HCT116 (cell line): Measurements from ENCODE around the gene PON1. TPM values are rescaled to one million over a fixed set of nuclear protein-coding genes. Genes with fewer than 3 reads are reported as not detected.

Source experiments
- ATAC-seq: fragments of 200-7000 bp; cut with Tn5 transposase; 2 replicates; pipeline ENCODE4 v1.9.1; 2020; ENCODE audit warnings: mild to moderate bottlenecking, moderate library complexity
- BruUV-seq: library from RNA; stranded (reverse); fragments of 400-500 nt; replicated peaks from 2 replicates; lab custom pipeline; 2021; lab: Mats Ljungman, UMichigan
- CTCF ChIA-PET: fragments of 300-600 bp; sonication (Branson Sonifier 250); formaldehyde crosslinking; loops from one replicate; lab custom pipeline; 2021; ENCODE audit warnings: antibody characterized with exemption; lab: Charles Lee
- POLR2A ChIA-PET: fragments of 300-600, 350-600 bp; sonication (Branson Sonifier 250); formaldehyde crosslinking; loops from one replicate; lab custom pipeline; 2021; ENCODE audit warnings: antibody characterized with exemption; lab: Charles Lee
- RAD21 ChIA-PET, 2 experiments: fragments of 300-600 bp; sonication (Branson Sonifier 250); formaldehyde crosslinking; loops; one replicate each; lab custom pipeline; 2023; ENCODE audit warnings: low total read pairs in 2 of 2; ENCODE audit not compliant: uncharacterized antibody in 2 of 2, unreplicated experiment in 2 of 2, low non-redundant PET in 1 of 2; lab: Charles Lee
- DNase-seq: peaks from one replicate; pipeline ENCODE4 v3.0.0-alpha.2; 2010; ENCODE audit warnings: low read depth, low spot score
- H2AFZ ChIP-seq: fragments of 200-600 bp; shearing (Covaris generic), sonication (generic); 2 replicates; pipeline ENCODE4 v1.6.1; 2017; ENCODE audit warnings: low read depth, mixed run types, mixed read lengths, antibody characterized with exemption, low read length; ENCODE audit not compliant: poor library complexity, severe bottlenecking
- H3K27ac ChIP-seq: 2 replicates; pipeline ENCODE4 v1.5.1; 2012; ENCODE audit warnings: low read depth, low read length
- H3K27me3 ChIP-seq: fragments of 200-600 bp; sonication (generic); 2 replicates; pipeline ENCODE4 v1.6.1; 2016; ENCODE audit warnings: mixed run types, low read length, mixed read lengths; ENCODE audit not compliant: insufficient read depth
- H3K36me3 ChIP-seq, 2 experiments: fragments of 200-500 bp in 1 of 2; fragments of 200-600 bp in 1 of 2; sonication (Bioruptor generic) in 1 of 2; sonication (generic) in 1 of 2; 2 replicates each; pipeline versions ENCODE4 v1.5.1 to v1.6.1; 2014 to 2016; ENCODE audit warnings: low read length in 2 of 2, inconsistent platforms in 1 of 2, mixed read lengths in 1 of 2, mixed run types in 1 of 2; ENCODE audit not compliant: insufficient read depth in 2 of 2, control insufficient read depth in 1 of 2
- H3K4me1 ChIP-seq, 2 experiments: fragments of 200-600 bp in 1 of 2; sonication (generic) in 1 of 2; 2 replicates each; pipeline versions ENCODE4 v1.5.1 to v1.6.1; 2012 to 2017; ENCODE audit warnings: low read length in 2 of 2, inconsistent platforms in 1 of 2, mild to moderate bottlenecking in 1 of 2, mixed read lengths in 1 of 2, mixed run types in 1 of 2, moderate library complexity in 1 of 2; ENCODE audit not compliant: insufficient read depth in 2 of 2, control insufficient read depth in 1 of 2
- H3K4me2 ChIP-seq: fragments of 200-600 bp; sonication (generic); 2 replicates; pipeline ENCODE4 v1.6.1; 2017; ENCODE audit warnings: mixed run types, low read length, mixed read lengths
- H3K4me3 ChIP-seq, 2 experiments: fragments of 200-600 bp in 1 of 2; sonication (generic) in 1 of 2; replicated peaks in 1 of 2; 2 replicates each; pipeline ENCODE4 v1.5.1; 2011 to 2016; ENCODE audit warnings: low read length in 2 of 2, control low read depth in 1 of 2, low read depth in 1 of 2, mild to moderate bottlenecking in 1 of 2, mixed read lengths in 1 of 2, mixed run types in 1 of 2
- H3K79me2 ChIP-seq: fragments of 200-600 bp; sonication (generic); 2 replicates; pipeline ENCODE4 v1.6.1; 2017; ENCODE audit warnings: mild to moderate bottlenecking, mixed run types, low read length, moderate library complexity, mixed read lengths; ENCODE audit not compliant: insufficient read depth
- H3K9ac ChIP-seq: fragments of 200-600 bp; sonication (generic); 2 replicates; pipeline ENCODE4 v1.6.1; 2016; ENCODE audit warnings: low read length, mixed read lengths
- H3K9me2 ChIP-seq: fragments of 200-600 bp; sonication (generic), shearing (Covaris generic); 2 replicates; pipeline ENCODE4 v1.6.1; 2017; ENCODE audit warnings: mixed run types, mild to moderate bottlenecking, moderate library complexity; ENCODE audit not compliant: insufficient read depth
- H3K9me3 ChIP-seq, 2 experiments: fragments of 200-500 bp in 1 of 2; fragments of 200-600 bp in 1 of 2; sonication (Bioruptor generic) in 1 of 2; sonication (generic) in 1 of 2; 2 replicates each; pipeline ENCODE4 v1.6.1; 2014 to 2017; ENCODE audit warnings: low read length in 2 of 2, mixed read lengths in 2 of 2, inconsistent platforms in 1 of 2, low read depth in 1 of 2, mild to moderate bottlenecking in 1 of 2, mixed run types in 1 of 2, moderate library complexity in 1 of 2; ENCODE audit not compliant: control insufficient read depth in 1 of 2, insufficient read depth in 1 of 2
- H4K20me1 ChIP-seq: fragments of 200-600 bp; sonication (generic), shearing (Covaris generic); 2 replicates; pipeline ENCODE4 v1.6.1; 2017; ENCODE audit warnings: mixed run types, mild to moderate bottlenecking, moderate library complexity; ENCODE audit not compliant: insufficient read depth
- ATF3 ChIP-seq: IDR thresholded peaks from 2 replicates; pipeline ENCODE4 v1.6.1; 2012
- CTCF ChIP-seq, 3 experiments: fragments of 200-600 bp in 1 of 3; sonication (generic) in 1 of 3; IDR thresholded peaks in 2 of 3; conservative IDR thresholded peaks in 1 of 3; 2 replicates each; pipeline ENCODE4 v1.5.1; 2012 to 2017; ENCODE audit warnings: low read depth in 2 of 3, low read length in 2 of 3, antibody characterized with exemption in 1 of 3, borderline replicate concordance in 1 of 3, control low read depth in 1 of 3, mild to moderate bottlenecking in 1 of 3, mixed read lengths in 1 of 3, mixed run types in 1 of 3, moderate library complexity in 1 of 3; ENCODE audit not compliant: insufficient read depth in 1 of 3
- EGR1 ChIP-seq: IDR thresholded peaks from 2 replicates; pipeline ENCODE4 v1.6.1; 2012; ENCODE audit warnings: low read depth
- ELF1 ChIP-seq: IDR thresholded peaks from 2 replicates; pipeline ENCODE4 v1.6.1; 2012; ENCODE audit warnings: low read depth, borderline replicate concordance
- FOSL1 ChIP-seq: IDR thresholded peaks from 2 replicates; pipeline ENCODE4 v1.6.1; 2012; ENCODE audit warnings: low read depth
- MAX ChIP-seq: IDR thresholded peaks from 2 replicates; pipeline ENCODE4 v1.6.1; 2012
- POLR2A ChIP-seq: IDR thresholded peaks from 2 replicates; pipeline ENCODE4 v1.7.0; 2011; ENCODE audit warnings: borderline replicate concordance; ENCODE audit not compliant: insufficient read depth, insufficient read length; ENCODE audit errors: extremely low read depth
- RAD21 ChIP-seq: IDR thresholded peaks from 2 replicates; pipeline ENCODE4 v1.6.1; 2012; ENCODE audit warnings: low read depth, mild to moderate bottlenecking
- REST ChIP-seq: IDR thresholded peaks from 2 replicates; pipeline ENCODE4 v1.6.1; 2012; ENCODE audit warnings: low read depth
- SIN3A ChIP-seq: IDR thresholded peaks from 2 replicates; pipeline ENCODE4 v1.6.1; 2012; ENCODE audit warnings: low read depth
- SRF ChIP-seq: IDR thresholded peaks from 2 replicates; pipeline ENCODE4 v1.6.1; 2012; ENCODE audit warnings: low read depth
- TCF7L2 ChIP-seq: IDR thresholded peaks from 2 replicates; pipeline ENCODE4 v1.7.0; 2011; ENCODE audit warnings: borderline replicate concordance, inconsistent platforms; ENCODE audit not compliant: insufficient read depth, insufficient read length; ENCODE audit errors: extremely low read depth
- ZNF274 ChIP-seq: fragments of 200-500 bp; sonication (Bioruptor generic); IDR thresholded peaks from 2 replicates; pipeline ENCODE4 v1.6.1; 2014; ENCODE audit warnings: mild to moderate bottlenecking, low read depth, low read length, inconsistent platforms
- intact Hi-C: fragments of 100-400 bp; cut with micrococcal nuclease; formaldehyde crosslinking; loops from 2 replicates; pipeline ENCODE4 v1.10.0; 2022
- total RNA-seq: library from RNA; stranded (reverse); gene quantifications from one replicate; pipeline ENCODE4 v1.2.1, GENCODE V29; 2021; ENCODE audit not compliant: unreplicated experiment

PON1 gene
- total RNA-seq, 1 experiment from 2014 or later: 0.20 TPM

GRCh38 chr7:95319570-95319969 lies 4.8 kb downstream of the PON1 start:
- H3K9me2 ChIP-seq: no peaks in the 10 kb centered on the region
- no peak overlapping the region for H3K4me2 ChIP-seq
- no peaks in the 10 kb centered on the region for H3K79me2 ChIP-seq
- H3K27me3 ChIP-seq: no peaks in the 10 kb centered on the region
- H3K4me1 ChIP-seq: no peaks in the 10 kb centered on the region
- H3K9ac ChIP-seq: no peak overlapping the region
- CTCF ChIA-PET: no interaction called here
- TF ChIP-seq FOSL1 (no peak), EGR1 (no peak), MAX (no peak), CTCF (IDR thresholded peaks at IDR 0.05 in 2 of 3, conservative IDR thresholded peaks at IDR 0.05 in 1 of 3; ENCODE audit: borderline replicate concordance in 1 of 3, insufficient read depth in 1 of 3, low read depth in 2 of 3, low read length in 2 of 3) (no peak), RAD21 (no peak), REST (no peak), ATF3 (no peak), ZNF274 (no peak), POLR2A (no peak), ELF1 (no peak), TCF7L2 (no peak), SIN3A (no peak), SRF (no peak)
- intact Hi-C loops: no loop called here
- H3K4me3 ChIP-seq: no peak overlapping the region
- H3K36me3 ChIP-seq: no peaks in the 10 kb centered on the region
- H3K27ac ChIP-seq: no peak overlapping the region
- POLR2A ChIA-PET: no interaction called here
- no peaks in the 10 kb centered on the region for H4K20me1 ChIP-seq
- no TSS peak for BruUV-seq
- no peak for ATAC-seq
- RAD21 ChIA-PET: no interaction called here
- DNase-seq: no peak
- no peaks in the 10 kb centered on the region for H3K9me3 ChIP-seq
- no peak overlapping the region for H2AFZ ChIP-seq
